Gastroesophageal sphincter (tissue), 3 donors: ENCODE data around the gene ZNF383.
"Not testable (repeated sequence)": the region's sequence is repeated elsewhere in the genome, so short reads cannot be mapped to it uniquely, and the experiment has no call there.

Experiments
- CTCF ChIP-seq, 4 experiments: fragments of 200-600 bp in 2 of 4; fragments of 450-650 bp in 2 of 4; sonication (generic) in 1 of 4; IDR thresholded peaks; one replicate each; pipeline ENCODE4 v1.5.1; 2017 to 2019; ENCODE audit warnings: antibody characterized with exemption in 4 of 4, mild to moderate bottlenecking in 2 of 4, moderate library complexity in 2 of 4
- POLR2A ChIP-seq, 2 donors: fragments of 450-650 bp; IDR thresholded peaks; one replicate each; pipeline ENCODE4 v1.6.1; 2017; ENCODE audit warnings: antibody characterized with exemption in 2 of 2, mild to moderate bottlenecking in 2 of 2, moderate library complexity in 1 of 2

- TF ChIP-seq POLR2A, CTCF (IDR thresholded peaks at IDR 0.05): not testable (repeated sequence)
These were observed 20.9 kb upstream of the ZNF383 start for GRCh38 chr19:37197115-37197514.
